AG10803 (cell line): ENCODE measurements around the gene CPT1C.

Experiments
- DNase-seq: peaks from one replicate; pipeline ENCODE4 v3.0.0; 2010; ENCODE audit warnings: low read depth
- H3K4me3 ChIP-seq: 2 replicates; pipeline ENCODE4 v1.5.1; 2011; ENCODE audit warnings: mild to moderate bottlenecking, low read length, control low read depth
- TF ChIP-seq, protein P1 (sequence below): conservative IDR thresholded peaks from 2 replicates; pipeline ENCODE4 v1.5.1; 2011; ENCODE audit warnings: mild to moderate bottlenecking, low read length, control low read depth, inconsistent platforms

Gene CPT1C

DNA sequence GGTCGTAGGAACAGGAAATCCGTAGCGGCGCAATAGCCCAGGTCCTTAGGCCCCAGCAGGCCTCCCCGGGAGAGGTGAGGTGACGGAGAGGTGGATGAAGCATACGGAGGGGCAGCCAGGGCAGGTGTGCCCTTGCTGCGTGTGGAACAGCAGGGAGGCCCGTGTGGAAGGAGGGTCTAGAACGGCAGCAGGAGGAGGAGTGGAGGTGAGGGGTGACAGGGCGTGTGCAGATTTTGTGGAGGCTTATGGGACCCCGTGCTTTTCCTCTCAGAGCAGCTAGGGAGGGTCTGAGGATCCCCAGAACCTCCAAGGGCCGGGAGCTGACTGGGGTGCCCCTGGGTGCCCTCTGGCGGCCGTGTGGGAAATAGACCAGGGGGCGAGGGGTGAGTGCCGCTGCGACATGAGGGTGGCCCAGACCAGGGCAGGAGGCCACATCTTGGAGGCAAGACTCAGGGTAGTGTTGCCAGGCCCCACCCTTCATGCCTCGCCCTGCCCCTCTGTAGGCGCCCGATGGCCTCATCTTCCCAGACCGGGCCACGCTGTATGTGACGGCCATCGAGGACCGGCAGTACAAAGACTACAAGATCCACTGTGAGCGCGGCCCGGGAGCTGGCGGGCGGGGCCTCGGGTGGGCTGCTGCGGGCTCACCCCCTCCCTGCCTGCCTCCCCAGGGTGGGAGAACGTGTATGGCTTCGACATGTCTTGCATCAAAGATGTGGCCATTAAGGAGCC lies 6.5 kb upstream of the CPT1C start:
- H3K4me3 ChIP-seq = no peak overlapping the region
- no peak for DNase-seq
- TF ChIP-seq, protein P1, sequence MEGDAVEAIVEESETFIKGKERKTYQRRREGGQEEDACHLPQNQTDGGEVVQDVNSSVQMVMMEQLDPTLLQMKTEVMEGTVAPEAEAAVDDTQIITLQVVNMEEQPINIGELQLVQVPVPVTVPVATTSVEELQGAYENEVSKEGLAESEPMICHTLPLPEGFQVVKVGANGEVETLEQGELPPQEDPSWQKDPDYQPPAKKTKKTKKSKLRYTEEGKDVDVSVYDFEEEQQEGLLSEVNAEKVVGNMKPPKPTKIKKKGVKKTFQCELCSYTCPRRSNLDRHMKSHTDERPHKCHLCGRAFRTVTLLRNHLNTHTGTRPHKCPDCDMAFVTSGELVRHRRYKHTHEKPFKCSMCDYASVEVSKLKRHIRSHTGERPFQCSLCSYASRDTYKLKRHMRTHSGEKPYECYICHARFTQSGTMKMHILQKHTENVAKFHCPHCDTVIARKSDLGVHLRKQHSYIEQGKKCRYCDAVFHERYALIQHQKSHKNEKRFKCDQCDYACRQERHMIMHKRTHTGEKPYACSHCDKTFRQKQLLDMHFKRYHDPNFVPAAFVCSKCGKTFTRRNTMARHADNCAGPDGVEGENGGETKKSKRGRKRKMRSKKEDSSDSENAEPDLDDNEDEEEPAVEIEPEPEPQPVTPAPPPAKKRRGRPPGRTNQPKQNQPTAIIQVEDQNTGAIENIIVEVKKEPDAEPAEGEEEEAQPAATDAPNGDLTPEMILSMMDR = peak; percentile 53

DNA sequence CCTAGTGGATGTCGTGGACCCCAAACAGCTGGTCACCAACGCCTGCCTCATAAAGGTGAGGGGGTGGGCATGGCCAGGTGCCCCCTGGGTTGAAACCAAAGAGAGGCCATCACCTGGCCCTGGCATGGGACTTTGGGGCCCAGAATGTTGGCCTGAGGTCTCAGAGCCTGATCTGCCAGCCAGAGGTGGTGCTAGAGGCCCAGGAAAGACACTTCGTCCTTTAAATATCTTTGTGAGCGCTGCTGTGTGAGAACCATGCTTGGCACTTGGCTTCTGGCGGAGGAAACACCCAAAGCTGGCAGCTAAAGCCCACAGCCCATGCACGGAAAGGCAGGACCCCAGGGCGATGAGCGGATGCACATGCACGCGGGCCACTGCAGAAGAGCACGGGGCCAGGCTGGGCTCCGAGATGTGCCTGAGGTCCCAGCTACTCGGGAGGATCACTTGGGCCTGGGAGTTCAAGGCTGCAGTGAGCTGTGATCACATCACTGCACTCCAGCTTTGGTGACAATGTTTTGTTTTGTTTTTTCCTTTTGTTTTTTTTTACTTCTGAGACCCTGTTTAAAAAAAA lies 5.8 kb upstream of the CPT1C start:
- TF ChIP-seq, protein P1 = no peak
- no peak overlapping the region for H3K4me3 ChIP-seq
- DNase-seq = no peak

DNA sequence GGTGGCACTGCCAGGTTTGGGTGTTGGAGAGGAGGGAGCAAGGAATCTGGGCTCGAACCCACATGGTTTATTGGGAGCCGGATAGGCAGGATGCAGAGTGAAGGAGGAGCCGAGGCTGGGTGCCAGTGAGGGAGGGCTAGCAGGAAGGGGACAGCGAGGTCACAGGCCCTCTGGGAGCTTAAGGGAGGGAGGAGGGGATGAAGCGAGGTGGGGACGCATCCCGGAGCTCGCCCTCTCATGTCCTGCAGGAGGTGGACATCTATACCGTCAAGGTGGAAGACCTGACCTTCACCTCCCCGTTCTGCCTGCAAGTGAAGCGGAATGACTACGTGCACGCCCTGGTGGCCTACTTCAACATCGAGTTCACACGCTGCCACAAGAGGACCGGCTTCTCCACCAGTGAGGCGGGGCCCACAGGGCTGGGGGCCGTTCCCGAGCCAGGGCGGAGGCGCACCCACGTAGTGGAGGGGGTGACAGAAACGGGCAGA lies 5.0 kb upstream of the CPT1C start:
- H3K4me3 ChIP-seq = no peak overlapping the region
- TF ChIP-seq, protein P1 = no peak
- DNase-seq = no peak

DNA sequence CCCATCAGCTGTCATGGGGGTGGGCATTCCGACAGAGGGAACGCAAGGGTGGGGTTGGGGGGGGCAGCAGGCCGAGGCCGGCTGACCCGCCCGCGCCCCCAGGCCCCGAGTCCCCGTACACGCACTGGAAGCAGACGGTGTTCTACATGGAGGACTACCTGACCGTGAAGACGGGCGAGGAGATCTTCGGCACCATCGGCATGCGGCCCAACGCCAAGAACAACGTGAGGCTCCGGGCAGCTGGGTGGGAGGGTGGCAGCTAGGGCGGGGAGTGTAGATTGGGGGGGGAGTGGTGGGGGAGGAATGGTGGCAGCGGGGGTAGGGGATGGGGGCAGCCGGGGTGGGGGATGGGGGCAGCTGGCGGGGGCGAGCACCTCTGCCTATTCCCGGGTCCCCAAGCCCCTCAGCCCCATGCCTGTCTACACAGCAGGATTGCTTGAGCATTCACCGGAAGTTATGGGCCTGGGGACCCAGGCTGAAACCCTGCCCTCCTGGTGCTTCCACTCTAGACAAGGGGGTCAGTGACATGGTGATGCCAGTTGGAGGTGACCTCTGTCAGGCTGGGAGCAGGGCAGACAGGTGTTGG lies 4.3 kb upstream of the CPT1C start:
- DNase-seq = no peak
- no peak overlapping the region for H3K4me3 ChIP-seq
- TF ChIP-seq, protein P1 = no peak

DNA sequence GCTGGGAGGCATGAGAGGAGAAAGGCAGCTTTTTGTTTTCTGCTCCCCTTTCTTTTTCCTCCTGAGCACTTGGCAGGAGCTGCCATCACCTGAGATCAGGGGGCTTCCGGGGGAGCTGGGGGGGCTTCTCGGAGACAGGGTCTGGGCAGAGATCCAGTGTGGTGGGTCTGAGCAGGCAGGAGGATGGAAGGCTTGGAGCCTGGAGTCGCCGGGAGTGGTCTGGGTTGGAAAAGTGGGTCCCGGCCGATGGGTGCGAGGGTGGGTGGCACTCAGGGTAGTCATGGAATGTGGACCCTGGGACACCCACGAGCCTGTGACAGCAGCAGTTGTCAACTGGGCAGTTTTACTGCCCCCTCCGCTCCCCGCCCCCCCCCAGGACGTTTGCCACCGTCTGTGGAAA lies 3.8 kb upstream of the CPT1C start:
- H3K4me3 ChIP-seq = no peak overlapping the region
- TF ChIP-seq, protein P1 = no peak
- DNase-seq = no peak

DNA sequence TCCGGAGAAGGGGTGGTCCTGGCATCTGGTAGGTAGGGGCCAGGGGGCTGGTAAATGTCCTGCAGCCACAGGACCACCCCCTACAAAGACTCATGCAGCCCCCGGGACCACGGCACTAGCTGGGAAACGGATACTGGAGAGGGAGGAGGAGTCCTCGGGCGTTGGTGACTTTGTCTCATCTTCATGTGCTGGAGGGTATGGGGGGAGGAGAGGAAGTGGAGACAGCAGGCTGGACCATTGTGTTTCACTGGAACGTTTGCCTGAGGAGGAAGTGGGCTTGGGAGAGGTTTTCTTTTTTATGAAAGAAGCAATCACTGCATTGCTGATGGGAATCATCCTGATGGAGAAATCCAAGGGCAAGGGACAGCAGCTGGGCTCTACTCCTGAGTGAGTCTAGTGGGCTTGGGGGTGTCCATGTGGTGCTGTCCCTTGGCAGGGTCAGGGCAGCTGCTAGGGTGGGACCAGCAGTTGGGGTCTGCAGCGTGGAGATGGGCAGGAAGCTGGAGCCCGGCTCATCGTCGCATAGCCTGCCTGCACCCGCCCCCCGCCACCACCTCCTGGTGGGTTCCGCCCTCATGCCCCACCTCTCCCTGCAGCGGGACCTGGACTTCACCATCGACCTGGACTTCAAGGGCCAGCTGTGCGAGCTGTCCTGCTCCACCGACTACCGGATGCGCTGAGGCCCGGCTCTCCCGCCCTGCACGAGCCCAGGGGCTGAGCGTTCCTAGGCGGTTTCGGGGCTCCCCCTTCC lies 3.2 kb upstream of the CPT1C start:
- TF ChIP-seq, protein P1 = no peak
- no peak overlapping the region for H3K4me3 ChIP-seq
- no peak for DNase-seq
